ENCODE data around the gene NLRC4. TPM values are rescaled to one million over a fixed set of nuclear protein-coding genes. Genes with fewer than 3 reads are reported as not detected.

The NLRC4 gene
- total and polyA plus RNA-seq, 4 donors, result 0.82 to 2.9 (median 1.5) TPM

DNA sequence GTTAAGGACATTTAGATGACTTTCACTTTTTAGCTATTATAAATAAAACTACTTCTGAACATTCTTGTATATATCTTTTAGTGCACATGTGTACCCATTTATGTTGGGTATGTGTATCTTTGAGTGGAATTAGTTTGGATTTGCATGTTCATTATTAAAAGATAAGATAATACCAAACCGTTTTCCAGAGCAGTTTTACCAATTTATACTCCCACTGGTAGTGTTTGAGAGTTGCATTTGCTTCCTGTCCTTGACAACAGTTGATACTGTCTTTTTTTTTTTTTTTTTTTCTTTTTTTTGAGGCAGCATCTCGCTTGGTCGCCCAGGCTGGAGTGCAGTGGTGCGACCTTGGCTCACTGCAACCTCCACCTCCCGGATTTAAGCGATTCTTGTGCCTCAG lies 75.7 kb downstream of the NLRC4 start:
- no peaks in the 10 kb centered on the region for H3K4me1 ChIP-seq (ENCODE audit: control insufficient read depth in 4 of 4, insufficient read depth in 4 of 4, low read length in 3 of 4)
- H3K27ac ChIP-seq (ENCODE audit: low read depth in 1 of 2, low read length in 2 of 2), result no peak overlapping the region
- no peak for DNase-seq (ENCODE audit: low spot score)
- H3K27me3 ChIP-seq (ENCODE audit: control insufficient read depth in 4 of 4, insufficient read depth in 4 of 4, low read length in 3 of 4), result no peaks in the 10 kb centered on the region
- 85% methylated on average over 6 of the region's 6 CpGs for WGBS
- H3K9me3 ChIP-seq (ENCODE audit: control insufficient read depth in 4 of 4, low read length in 3 of 4), result no peaks in the 10 kb centered on the region
- peaks cover 2 to 22% (median 16%) of the 10 kb centered on the region in 4 donors for H3K36me3 ChIP-seq (ENCODE audit: control insufficient read depth in 4 of 4, insufficient read depth in 3 of 4, low read depth in 1 of 4, low read length in 3 of 4)
- H3K4me3 ChIP-seq (ENCODE audit: low read depth in 1 of 3, low read length in 3 of 3), result no peak overlapping the region
- H3K9ac ChIP-seq (ENCODE audit: low read depth in 1 of 2, low read length in 2 of 2), result no peak overlapping the region
- TF ChIP-seq, protein P1, sequence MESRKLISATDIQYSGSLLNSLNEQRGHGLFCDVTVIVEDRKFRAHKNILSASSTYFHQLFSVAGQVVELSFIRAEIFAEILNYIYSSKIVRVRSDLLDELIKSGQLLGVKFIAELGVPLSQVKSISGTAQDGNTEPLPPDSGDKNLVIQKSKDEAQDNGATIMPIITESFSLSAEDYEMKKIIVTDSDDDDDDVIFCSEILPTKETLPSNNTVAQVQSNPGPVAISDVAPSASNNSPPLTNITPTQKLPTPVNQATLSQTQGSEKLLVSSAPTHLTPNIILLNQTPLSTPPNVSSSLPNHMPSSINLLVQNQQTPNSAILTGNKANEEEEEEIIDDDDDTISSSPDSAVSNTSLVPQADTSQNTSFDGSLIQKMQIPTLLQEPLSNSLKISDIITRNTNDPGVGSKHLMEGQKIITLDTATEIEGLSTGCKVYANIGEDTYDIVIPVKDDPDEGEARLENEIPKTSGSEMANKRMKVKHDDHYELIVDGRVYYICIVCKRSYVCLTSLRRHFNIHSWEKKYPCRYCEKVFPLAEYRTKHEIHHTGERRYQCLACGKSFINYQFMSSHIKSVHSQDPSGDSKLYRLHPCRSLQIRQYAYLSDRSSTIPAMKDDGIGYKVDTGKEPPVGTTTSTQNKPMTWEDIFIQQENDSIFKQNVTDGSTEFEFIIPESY (IDR thresholded peaks at IDR 0.05), result no peak
- TF ChIP-seq JUND (IDR thresholded peaks at IDR 0.05), result no peak
- no peak for TF ChIP-seq YY1 (IDR thresholded peaks at IDR 0.05)
- no peak for TF ChIP-seq HNF4G (IDR thresholded peaks at IDR 0.05)
- no peak for TF ChIP-seq RAD21 (IDR thresholded peaks at IDR 0.05)
- no peak for TF ChIP-seq EGR1 (IDR thresholded peaks at IDR 0.05; ENCODE audit: low read depth in 2 of 2)
- no peak for TF ChIP-seq FOXA1 (IDR thresholded peaks at IDR 0.05)
- TF ChIP-seq GABPA (IDR thresholded peaks at IDR 0.05 in 1 of 2, conservative IDR thresholded peaks at IDR 0.05 in 1 of 2), result no peak
- TF ChIP-seq, protein P2, sequence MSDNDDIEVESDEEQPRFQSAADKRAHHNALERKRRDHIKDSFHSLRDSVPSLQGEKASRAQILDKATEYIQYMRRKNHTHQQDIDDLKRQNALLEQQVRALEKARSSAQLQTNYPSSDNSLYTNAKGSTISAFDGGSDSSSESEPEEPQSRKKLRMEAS (IDR thresholded peaks at IDR 0.05), result no peak
- TF ChIP-seq, protein P3, sequence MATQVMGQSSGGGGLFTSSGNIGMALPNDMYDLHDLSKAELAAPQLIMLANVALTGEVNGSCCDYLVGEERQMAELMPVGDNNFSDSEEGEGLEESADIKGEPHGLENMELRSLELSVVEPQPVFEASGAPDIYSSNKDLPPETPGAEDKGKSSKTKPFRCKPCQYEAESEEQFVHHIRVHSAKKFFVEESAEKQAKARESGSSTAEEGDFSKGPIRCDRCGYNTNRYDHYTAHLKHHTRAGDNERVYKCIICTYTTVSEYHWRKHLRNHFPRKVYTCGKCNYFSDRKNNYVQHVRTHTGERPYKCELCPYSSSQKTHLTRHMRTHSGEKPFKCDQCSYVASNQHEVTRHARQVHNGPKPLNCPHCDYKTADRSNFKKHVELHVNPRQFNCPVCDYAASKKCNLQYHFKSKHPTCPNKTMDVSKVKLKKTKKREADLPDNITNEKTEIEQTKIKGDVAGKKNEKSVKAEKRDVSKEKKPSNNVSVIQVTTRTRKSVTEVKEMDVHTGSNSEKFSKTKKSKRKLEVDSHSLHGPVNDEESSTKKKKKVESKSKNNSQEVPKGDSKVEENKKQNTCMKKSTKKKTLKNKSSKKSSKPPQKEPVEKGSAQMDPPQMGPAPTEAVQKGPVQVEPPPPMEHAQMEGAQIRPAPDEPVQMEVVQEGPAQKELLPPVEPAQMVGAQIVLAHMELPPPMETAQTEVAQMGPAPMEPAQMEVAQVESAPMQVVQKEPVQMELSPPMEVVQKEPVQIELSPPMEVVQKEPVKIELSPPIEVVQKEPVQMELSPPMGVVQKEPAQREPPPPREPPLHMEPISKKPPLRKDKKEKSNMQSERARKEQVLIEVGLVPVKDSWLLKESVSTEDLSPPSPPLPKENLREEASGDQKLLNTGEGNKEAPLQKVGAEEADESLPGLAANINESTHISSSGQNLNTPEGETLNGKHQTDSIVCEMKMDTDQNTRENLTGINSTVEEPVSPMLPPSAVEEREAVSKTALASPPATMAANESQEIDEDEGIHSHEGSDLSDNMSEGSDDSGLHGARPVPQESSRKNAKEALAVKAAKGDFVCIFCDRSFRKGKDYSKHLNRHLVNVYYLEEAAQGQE (IDR thresholded peaks at IDR 0.05), result no peak
- no peak for TF ChIP-seq RXRA (IDR thresholded peaks at IDR 0.05)
- TF ChIP-seq, protein P4, sequence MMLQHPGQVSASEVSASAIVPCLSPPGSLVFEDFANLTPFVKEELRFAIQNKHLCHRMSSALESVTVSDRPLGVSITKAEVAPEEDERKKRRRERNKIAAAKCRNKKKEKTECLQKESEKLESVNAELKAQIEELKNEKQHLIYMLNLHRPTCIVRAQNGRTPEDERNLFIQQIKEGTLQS (IDR thresholded peaks at IDR 0.05), result no peak
- TF ChIP-seq NR2F2 (IDR thresholded peaks at IDR 0.05), result no peak

DNA sequence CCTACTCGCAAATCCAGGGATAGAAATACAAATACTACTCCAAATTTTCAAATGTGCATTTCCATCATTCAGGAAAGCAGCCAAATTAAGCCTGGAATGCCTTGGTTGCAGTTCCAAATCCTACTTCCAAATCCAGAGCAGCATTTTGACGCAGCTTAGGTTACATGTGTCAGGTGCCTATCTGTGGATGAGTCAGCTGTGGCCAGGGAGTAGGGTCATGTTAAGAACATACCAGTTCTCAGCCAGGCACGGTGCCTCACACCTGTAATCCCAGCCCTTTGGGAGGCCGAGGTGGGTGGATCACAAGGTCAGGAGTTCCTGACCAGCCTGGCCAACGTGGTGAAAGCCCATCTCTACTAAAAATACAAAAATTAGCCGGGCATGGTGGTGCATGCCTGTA lies 82.0 kb downstream of the NLRC4 start:
- Histone ChIP-seq H3K27ac (ENCODE audit: low read depth in 1 of 2, low read length in 2 of 2) (no peak overlapping the region), H3K36me3 (ENCODE audit: control insufficient read depth in 4 of 4, insufficient read depth in 3 of 4, low read depth in 1 of 4, low read length in 3 of 4) (peaks cover 3 to 23% (median 14%) of the 10 kb centered on the region in 4 donors), H3K4me3 (ENCODE audit: low read depth in 1 of 3, low read length in 3 of 3) (no peak overlapping the region), H3K9ac (ENCODE audit: low read depth in 1 of 2, low read length in 2 of 2) (no peak overlapping the region), H3K27me3 (ENCODE audit: control insufficient read depth in 4 of 4, insufficient read depth in 4 of 4, low read length in 3 of 4) (no peaks in the 10 kb centered on the region), H3K9me3 (ENCODE audit: control insufficient read depth in 4 of 4, low read length in 3 of 4) (no peaks in the 10 kb centered on the region), H3K4me1 (ENCODE audit: control insufficient read depth in 4 of 4, insufficient read depth in 4 of 4, low read length in 3 of 4) (no peaks in the 10 kb centered on the region)
- no peak for DNase-seq (ENCODE audit: low spot score)
- TF ChIP-seq SP1 (IDR thresholded peaks at IDR 0.05) (no peak), RAD21 (IDR thresholded peaks at IDR 0.05) (no peak), NR2F2 (IDR thresholded peaks at IDR 0.05) (no peak)
- 94% methylated on average over 6 of the region's 6 CpGs for WGBS

Small RNA genes within 50 kb of the gene (small RNA-seq; reads per million reads assigned to genes)
- gene RNU6-647P, result not detected

Other genes starting within 250 kb of the NLRC4 start
- gene DPY30, start 225.1 kb downstream of the NLRC4 start, total RNA-seq, result 10 to 100 TPM; 24.3 to 32.5 TPM
- gene DPY30, start 225.1 kb downstream of the NLRC4 start, polyA plus RNA-seq, result 10 to 100 TPM; 36.5 to 75.4 TPM
- gene SPAST, start 201.3 kb downstream of the NLRC4 start, total RNA-seq, result 10 to 100 TPM; 11.0 to 16.8 TPM
- gene SPAST, start 201.3 kb downstream of the NLRC4 start, polyA plus RNA-seq, result 1 to 10 TPM; 3.2 to 4.3 TPM
- 10 to 100 TPM; 17.4 to 19.4 TPM for gene SLC30A6, start 99.0 kb downstream of the NLRC4 start, total RNA-seq
- 1 to 10 TPM; 3.8 to 5.9 TPM for gene SLC30A6, start 99.0 kb downstream of the NLRC4 start, polyA plus RNA-seq
- gene YIPF4, start 13.0 kb upstream of the NLRC4 start, total RNA-seq, result 10 to 100 TPM; 12.0 to 16.8 TPM
- gene YIPF4, start 13.0 kb upstream of the NLRC4 start, polyA plus RNA-seq, result 10 to 100 TPM; 11.6 to 38.4 TPM
- 100 to 1,000 TPM in 1 of 2 donors, 10 to 100 TPM in 1; 68.7 to 171 TPM for gene BIRC6, start 92.1 kb upstream of the NLRC4 start, total RNA-seq
- gene BIRC6, start 92.1 kb upstream of the NLRC4 start, polyA plus RNA-seq, result 10 to 100 TPM; 11.1 to 21.7 TPM